Medulla oblongata (tissue), 1 donor: Measurements from ENCODE around the gene SMARCD1.
A peak's percentile ranks its signal among the peaks of the same experiment; 100 is the strongest.

Experiments
- DNase-seq: peaks from one replicate; pipeline ENCODE4 v3.0.0-alpha.2; 2015; ENCODE audit errors: extremely low spot score

Gene SMARCD1

DNA sequence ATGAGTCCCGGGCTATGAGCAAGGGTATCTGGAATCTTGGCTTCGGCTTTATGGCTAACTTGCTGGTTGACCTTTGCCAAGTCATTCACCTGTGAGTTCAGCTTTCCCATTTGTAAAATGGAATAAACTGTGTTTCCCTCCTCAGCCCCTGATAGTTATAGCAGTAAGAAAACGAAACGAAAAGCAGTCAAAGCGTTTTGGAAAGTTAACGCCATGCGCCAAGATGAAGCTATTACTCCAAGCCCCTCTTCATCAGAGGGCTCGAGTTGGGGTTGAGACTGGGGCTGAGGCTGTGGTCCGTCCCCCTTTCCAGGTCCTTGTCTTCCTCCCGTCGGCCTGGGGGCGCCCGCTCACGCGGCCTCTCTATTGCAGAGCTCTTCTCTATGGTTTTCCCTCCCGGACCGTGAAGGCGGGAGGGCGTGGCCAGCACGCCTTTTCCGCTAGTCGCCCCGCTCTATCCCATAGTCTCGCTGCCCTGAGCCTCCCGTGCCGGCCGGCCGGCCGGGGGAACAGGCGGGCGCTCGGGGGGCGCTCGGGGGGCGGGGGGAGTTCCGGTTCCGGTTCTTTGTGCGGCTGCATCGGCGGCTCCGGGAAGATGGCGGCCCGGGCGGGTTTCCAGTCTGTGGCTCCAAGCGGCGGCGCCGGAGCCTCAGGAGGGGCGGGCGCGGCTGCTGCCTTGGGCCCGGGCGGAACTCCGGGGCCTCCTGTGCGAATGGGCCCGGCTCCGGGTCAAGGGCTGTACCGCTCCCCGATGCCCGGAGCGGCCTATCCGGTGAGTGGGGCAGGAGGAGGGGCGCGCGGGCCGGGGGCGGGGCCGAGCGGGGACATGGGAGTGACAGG, at the start of gene SMARCD1:
Gene SMARCD1, plus strand, starts transcription at position 568 of the 840 bp plus-strand sequence. Its CDS starts 28 bp downstream, at position 596.
- DNase-seq: peak; percentile 97

DNA sequence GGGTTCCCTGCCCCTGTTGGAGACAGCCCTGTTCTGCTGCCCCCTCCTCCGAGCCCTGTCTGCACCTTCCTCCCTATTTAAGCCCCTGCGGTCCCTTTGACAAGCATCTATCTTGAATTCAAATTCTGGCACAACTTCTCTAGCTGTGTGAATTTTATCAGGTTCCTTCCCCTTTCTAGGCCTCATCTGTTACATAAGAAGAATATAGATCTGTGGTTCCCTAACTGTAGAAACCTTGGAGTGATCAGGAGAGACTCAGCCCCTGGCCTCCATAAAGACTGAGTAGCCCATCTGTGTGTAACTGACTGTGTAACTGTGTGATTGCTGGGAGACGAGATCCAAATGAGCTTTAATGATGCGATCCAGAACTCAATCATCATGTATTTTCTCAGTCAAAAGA, 46.8 kb upstream of the SMARCD1 start:
- no peak for DNase-seq

- peak; percentile 83 for DNase-seq
Observed at GRCh38 chr12:50039151-50039835, 45.8 kb upstream of the SMARCD1 start.

DNA sequence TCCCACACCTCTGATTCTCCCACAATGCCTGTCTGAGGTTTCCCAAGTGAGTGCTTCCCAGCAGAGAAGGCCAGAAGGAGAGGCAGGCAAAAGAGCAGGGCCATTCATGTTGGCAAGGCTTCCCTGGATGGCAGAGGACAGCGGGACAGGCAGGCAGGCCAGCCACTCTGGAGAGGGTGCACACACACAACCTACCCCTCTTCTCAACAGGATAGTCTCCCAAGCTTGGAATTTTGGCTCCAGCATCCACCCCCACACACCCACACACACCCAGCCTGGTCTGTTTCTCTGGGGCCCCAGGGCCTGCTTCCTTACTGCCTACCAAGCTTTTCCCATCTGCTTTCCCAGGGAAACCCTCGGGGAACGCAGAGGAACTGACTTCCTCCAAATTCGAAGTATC, 44.5 kb upstream of the SMARCD1 start:
- no peak for DNase-seq

GRCh38 chr12:50041062-50041860, 43.9 kb upstream of the SMARCD1 start:
- no peak for DNase-seq

DNA sequence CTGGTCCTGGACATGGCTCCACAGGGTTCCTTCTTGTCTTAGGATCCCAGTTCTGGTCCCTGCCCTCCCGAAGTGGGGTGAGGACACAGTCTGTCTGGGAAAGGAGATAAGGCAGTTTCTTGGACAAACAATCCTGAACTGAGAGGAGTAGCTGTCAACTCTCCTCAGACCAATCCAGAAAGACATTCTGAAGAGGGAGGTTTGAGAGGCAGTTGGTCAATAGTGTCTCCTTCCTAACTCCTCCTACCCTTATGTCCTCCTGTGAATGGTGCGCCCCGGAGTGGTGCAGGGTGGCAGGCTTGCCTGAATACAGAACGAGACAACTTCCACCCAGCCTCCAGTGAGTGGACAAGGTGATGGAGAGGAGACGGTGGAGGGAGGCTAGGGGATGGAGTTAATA, 43.2 kb upstream of the SMARCD1 start:
- DNase-seq: no peak

DNA sequence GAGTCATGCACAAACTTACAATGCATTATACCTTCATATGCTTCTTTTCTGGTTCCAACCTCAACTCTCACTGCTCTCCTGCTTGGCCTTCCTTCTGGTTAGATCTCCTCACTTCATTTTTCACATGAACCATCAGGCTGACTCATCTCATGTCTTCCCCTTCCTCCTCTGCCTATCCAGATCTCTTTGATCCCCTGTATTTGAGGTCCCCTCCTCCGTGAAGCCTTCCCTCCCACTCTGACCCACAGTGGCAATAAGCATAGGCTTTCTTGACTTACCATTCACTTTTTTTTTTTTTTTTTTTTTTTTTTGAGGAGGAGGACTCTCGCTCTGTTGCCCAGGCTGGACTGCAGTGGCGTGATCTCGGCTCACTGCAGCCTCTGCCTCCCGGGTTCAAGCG, 42.4 kb upstream of the SMARCD1 start:
- DNase-seq: no peak

DNA sequence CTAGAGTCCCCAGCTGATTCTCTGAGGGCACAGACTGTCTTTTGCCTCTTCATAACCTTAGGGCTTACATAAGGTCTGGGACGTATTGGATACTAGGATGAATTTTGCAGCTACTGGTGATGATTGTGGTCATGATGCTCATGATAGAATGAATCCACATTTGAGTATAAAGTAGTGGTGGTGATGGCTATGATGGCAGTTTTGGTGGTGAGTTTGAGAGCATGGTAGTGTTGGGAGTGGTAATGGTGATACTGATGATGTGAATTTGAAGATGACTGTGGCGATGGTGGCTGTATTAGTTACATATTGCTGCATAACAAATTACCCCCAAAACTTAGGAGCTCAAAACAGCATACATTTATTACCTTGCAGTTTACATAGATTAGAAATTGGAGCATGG, 41.8 kb upstream of the SMARCD1 start:
- no peak for DNase-seq

DNA sequence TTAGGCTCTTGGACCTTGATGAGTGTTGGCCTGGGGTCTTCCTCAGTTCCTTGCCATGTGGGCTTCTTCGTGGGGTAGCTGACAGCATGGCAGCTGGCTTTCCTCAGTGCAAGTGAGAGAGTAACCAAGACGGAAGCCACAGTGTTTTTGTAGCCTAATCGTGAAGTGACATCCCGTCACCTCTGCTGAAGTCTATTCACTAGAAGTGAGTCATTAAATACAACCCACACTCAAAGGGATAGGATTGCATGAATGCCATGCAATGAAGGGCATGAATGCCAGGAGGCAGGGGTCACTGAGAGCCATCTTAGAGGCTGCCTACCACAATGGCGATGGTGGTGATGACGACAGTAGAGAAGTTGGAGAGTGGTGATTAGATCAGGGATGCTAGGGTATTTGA, 41.3 kb upstream of the SMARCD1 start:
- DNase-seq: no peak

GRCh38 chr12:50047693-50048250, 37.4 kb upstream of the SMARCD1 start:
- DNase-seq: no peak

DNA sequence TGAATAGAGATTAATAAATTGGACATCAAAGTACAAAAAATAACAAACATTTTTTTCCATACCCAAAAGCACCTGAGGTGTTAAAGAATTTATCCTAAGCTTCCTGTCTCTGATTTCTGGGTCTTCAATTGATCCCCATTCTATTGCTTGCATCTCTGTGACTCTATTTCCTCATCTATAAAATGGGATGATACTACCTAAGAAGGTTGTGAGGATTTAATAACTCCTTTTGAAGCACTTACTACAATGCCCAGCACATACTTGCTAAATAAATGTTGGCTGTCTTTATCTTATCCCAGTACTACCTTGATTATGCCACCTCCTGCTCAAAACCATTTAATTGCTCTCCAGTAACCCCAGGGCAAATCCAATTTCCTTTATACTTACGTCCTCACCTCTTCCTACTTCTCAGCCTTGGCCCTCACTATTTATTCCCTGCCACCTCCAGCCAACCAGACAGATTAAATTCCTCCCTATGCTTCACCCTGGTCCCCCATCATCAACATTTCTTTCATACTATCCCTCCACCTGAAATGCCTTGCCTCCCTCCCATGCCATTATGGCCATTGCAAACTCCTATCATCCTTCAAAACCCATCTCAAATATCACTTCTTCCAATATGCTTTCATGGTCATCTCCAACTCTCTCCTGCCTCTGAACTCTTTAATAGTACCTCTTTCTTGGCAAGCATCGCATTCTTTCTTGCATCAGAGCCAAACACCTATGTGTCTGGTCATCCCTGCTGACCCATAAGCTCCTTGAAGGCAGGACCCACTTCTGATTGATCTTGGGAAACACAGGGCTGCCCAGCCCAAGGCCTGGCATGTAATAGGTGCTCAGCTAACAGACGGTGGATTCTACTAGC, 35.7 kb upstream of the SMARCD1 start:
- no peak for DNase-seq

DNA sequence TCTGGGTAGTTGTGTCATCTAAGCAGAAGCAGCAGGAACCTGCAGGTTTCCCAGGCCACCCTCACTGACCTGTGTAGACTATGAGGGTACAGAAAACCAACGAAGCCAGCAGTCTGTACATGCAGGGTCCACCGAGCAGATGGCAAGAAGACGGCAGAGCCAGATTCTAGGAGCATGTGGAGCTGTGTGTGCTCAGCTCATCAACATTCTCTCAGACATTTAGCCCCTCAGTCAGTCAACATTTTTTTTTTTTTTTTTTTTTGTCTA, 35.1 kb upstream of the SMARCD1 start:
- no peak for DNase-seq

GRCh38 chr12:50050410-50051098, 34.6 kb upstream of the SMARCD1 start:
- DNase-seq: no peak

DNA sequence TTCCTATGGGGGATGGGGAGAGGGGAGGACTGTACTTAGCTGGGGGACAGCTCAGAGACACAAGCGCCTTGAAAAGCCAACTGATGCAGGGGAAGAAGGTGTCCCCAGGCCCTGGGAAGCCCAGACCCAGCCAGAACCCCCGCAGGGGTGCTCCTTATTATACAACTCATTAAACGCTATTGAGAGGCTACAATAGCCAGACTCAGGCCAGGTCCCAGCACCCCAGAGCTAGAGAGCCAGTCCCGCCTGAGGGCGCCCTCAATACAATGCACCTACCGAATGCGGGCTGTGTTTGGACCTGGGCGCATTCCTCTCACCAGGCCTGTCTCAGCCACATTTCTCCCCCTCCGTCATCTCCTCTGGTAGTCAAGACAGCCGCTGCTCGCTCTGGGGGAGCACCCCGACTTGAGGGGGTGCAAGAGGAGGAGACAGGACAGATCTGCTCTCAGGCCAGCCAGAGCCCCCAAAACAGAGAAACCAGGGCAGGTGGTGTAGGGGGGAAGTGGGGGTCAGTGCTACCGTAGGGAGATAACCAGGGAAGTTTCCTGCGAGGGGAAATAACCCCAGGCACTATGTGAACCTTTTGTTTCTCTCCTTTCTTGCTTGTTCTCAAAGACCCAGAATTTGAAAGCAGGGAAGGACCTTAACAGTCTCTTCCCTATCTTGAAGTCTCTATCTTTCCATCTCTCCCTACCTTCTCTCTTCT, 33.9 kb upstream of the SMARCD1 start:
- DNase-seq: no peak

GRCh38 chr12:50052544-50052943, 32.6 kb upstream of the SMARCD1 start:
- DNase-seq: no peak

DNA sequence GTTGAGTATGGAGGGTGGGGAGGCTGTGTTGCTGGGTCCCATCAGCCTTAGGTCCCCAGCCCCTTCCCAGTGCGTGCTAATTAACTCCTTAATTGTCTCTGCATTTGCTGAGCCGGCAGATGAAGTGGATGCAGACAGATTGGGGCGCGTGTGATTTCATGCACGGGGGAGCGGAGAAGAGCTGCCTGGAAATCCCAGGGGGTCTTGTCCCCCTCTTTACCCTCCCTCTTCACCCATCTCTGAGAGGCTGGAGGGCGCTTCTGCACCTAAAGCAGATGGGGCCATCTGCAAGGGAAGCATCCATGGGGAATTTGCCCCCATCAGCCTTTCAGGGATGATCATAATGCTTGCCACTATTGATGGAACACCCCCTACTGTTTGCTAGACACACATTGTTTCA, 32.2 kb upstream of the SMARCD1 start:
- DNase-seq: no peak

DNA sequence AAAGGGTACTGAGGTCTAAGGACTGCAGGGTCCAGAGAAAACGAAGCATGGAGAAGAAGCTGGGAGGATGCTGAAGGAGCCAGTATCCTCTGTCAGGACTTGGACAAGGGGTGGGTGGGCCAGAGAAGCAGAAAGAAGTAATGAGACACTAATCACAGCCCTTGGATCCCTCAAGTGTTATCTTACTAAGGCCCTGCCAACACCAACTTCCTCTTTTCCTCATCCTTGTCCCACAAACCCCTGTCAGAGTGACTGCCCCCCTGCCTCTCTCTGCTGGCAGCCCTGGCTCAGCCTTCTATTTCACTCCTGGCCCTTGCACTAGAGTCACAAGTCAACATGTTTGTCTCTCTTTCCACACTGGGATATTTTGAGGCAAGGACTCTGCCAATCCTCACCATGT, 31.6 kb upstream of the SMARCD1 start:
- DNase-seq: peak; percentile 37

DNA sequence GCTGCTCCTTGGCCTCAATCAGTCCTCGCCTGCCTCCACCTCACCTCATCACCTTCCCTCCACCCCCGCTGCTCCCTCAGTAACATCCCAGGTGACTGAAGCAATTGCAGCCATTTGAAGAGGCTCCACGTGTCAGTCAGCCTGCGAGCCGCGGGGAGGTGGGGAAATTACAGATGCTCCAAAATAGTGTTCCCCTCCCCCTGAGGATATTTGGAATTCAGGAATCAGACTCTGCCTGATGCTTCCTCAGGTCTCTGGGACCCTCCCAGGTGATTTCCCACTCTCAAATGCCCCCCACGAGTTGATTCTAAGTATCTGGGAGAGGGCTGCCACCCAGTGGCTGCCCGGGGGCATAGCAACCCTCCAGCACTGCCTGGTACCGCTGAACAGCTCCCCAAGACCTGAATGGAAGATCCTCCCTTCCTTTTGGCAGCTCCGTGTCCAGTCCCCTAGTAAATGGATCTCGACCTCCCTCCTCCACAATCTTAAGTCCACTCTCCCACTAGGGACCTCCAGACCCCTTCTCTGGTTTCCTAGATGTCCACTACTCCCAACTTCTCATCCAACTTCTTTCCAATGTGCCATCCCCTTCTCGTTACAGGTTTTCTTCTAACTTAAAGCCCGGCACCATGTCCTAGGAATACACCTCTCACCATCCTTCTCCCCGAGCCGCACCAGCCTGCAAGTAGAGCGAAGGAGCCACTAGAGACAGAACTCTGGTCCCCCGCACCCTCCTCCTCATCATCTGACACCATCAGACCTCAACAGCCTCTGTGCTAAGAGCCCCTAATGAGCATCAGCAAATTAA, 29.1 kb upstream of the SMARCD1 start:
- DNase-seq: peak; percentile 69

- DNase-seq: no peak
Observed at GRCh38 chr12:50056639-50056976, 28.5 kb upstream of the SMARCD1 start.
